GM04503 (cell line): Measurements from ENCODE around the gene RRP1B.
"Not testable (repeated sequence)": the region's sequence is repeated elsewhere in the genome, so short reads cannot be mapped to it uniquely, and the experiment has no call there.

ENCODE experiments used
- DNase-seq: peaks from one replicate; pipeline ENCODE4 v3.0.0-alpha.2; 2012; ENCODE audit warnings: low read depth

RRP1B gene

DNA sequence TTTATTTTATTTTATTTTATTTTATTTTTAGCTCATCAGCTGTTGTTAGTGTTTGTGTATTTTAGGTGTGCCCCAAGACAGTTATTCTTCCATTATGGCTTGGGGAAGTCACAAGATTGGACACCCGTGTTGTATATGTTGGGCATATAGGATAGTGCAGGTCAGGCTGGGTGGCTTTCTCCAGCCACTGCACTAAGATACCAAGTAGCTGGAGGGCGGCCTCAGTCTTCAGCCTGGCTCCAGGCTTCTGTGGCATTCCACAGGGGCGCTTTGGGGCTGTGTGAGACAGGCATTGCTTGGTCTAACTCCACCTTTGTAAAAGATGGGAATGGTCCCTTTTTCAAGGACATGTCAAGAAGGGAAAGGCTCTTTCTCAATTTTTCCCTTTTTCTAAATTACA, 16.5 kb downstream of the RRP1B start:
- DNase-seq = no peak

DNA sequence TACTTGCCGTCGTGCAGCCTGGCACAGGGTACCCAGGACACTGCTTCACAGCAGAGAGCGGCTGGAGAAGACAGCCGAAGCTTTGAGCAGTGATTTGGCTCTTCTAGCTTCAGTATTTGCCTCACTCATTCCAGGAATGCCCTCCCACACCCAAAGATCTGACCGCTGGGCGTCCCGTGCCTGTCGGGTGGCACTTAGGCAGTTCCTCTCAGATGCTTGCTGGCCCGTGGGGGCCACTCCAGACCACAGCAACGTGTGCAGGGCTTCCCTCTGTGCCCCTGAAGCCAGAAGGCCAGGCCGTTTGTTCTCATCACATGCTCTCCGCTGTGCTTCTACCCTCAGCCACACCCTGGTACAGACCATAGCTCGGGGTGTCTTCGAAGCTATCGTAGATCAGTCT, 17.0 kb downstream of the RRP1B start:
- no peak for DNase-seq

DNA sequence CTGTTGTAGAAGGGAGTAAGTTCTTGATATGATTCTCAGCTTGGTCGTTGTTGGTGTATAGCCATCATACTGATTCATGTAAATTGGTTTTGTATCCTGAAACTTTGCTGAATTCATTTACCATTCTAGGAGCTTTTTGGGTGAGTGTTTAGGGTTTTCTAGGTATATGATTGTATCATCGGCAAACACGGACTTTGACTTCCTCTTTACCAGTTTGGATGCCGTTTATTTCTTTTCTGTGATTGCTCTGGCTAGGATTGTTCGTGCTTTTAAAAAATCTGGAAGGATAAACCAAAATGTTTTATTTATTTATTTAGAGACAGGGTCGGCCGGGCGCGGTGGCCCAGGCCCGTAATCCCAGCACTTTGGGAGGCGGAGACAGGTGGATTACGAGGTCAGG, 20.6 kb downstream of the RRP1B start:
- no peak for DNase-seq

DNA sequence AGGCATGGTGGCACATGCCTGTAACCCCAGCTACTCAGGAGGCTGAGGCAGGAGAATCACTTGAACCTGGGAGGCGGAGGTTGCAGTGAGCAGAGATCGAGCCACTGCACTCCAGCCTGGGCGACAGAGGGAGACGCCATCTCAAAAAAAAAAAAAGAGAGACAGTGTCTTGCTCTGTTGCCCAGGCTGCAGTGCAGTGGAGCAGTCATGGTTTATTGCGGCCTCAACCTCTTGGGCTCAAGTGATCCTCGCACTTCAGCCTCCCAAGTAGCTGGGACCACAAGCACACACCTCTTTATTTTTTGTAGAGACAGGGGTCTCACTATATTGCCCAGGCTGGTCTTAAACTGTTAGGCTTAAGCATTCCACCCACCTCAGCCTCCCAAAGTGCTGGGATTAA, 21.1 kb downstream of the RRP1B start:
- not testable (repeated sequence) for DNase-seq

DNA sequence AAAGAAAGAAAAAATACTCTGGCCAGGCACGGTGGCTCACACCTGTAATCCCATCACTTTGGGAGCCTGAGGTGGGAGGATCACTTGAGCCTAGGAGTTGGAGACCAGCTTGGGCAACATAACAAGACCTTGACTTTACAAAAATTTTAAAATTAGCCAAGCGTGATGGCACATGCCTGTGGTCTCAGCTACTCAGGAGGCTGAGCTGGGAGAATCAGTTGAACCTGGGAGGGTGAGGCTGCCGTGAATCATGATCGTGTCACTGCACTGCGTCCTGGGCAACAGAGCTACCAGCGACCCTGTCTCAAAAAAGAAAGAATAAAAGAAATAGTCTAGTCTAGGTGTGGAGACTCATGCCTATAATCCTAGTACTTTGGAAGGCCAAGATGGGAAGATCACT, 22.3 kb downstream of the RRP1B start:
- DNase-seq = no peak

DNA sequence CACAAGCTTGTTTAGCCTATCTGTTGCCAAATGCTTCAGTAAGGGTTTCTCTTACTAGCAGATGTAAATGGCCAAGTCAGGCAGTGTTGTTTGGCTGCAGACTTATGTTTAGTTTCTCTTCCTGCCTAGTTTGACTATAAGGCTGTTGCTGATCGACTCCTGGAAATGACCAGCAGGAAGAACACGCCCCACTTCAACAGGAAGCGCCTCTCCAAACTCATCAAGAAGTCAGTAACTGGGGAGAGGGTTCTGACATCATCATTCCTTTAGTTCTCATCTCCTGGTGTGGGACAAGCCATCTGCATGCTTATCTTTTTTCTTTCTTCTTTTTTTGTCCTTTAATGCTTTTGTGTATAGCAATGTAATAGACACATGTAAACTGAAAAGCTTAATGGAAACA, 25.1 kb downstream of the RRP1B start:
- DNase-seq = no peak

DNA sequence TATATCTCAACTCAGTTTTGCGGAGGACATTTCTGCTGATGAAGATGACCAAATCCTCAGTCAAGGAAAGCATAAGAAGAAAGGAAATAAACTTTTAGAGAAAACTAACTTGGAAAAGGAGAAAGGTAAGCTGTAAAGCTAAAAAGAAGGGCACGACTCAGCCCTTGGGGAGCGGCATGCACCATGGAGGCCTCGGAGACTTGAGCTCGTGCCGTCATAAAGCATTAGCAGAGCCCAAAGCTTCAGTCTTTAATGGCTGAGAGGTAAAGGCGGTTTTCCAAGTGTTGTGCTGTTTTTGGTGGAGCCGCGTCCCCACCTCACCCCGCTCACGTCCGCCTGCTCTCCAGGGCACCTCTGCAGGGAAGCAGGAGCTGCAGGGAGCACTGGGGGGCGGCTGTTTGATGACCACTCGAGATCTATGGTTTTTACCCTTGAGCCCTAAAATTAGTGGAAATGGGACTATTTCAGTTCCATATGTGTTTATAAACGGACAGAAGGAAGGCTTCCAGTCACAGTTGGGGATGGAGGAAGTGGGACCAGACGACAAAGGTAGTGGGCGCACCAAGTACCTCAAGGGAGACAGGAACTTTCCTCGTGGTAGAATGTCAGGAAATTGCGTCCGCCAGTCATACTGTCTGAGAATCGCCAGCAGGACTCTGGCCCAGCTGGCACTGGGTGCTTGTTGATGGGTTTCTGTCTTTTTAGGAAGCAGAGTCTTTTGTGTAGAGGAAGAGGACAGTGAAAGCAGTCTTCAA, 27.6 kb downstream of the RRP1B start:
- no peak for DNase-seq

DNA sequence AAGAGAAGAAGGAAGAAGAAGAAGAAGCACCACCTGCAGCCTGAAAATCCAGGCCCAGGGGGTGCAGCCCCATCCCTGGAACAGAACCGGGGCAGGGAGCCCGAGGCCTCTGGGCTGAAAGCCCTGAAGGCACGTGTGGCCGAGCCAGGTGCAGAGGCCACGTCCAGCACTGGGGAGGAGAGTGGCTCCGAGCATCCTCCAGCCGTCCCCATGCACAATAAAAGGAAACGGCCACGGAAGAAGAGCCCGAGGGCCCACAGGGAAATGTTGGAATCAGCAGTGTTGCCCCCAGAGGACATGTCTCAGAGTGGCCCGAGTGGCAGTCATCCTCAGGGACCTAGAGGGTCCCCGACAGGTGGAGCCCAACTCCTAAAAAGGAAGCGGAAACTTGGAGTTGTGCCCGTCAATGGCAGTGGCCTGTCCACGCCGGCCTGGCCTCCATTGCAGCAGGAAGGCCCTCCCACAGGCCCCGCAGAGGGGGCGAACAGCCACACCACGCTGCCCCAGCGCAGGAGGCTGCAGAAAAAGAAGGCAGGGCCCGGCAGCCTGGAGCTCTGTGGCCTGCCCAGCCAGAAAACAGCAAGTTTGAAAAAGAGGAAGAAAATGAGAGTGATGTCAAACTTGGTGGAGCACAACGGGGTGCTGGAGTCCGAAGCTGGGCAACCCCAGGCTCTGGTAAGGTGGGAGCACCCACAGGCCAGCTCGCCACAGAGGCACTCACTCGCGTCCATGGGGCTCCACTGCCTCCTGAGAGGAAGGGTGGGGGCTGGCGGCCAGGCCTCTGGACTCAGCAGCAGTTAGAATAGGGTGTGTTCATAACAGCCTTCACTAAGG, 28.4 kb downstream of the RRP1B start:
- DNase-seq = no peak

DNA sequence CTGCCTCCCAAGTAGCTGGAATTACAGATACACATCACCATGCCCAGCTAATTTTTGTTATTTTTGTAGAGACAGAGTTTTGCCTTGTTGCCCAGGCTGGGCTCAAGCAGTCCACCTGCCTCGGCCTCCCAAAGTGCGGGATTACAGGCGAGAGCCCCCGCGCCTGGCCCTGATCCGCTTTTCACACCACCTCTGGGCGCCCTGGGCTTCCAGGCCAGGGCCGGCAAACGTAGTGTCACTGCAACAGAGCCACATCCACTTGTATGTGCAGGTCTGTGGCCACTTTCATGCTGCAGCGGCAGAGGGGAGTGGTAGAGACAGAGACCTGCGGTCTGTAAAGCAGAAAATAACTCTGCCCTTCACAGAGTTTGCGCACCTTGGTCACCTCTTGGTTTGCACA, 29.5 kb downstream of the RRP1B start:
- DNase-seq = no peak

DNA sequence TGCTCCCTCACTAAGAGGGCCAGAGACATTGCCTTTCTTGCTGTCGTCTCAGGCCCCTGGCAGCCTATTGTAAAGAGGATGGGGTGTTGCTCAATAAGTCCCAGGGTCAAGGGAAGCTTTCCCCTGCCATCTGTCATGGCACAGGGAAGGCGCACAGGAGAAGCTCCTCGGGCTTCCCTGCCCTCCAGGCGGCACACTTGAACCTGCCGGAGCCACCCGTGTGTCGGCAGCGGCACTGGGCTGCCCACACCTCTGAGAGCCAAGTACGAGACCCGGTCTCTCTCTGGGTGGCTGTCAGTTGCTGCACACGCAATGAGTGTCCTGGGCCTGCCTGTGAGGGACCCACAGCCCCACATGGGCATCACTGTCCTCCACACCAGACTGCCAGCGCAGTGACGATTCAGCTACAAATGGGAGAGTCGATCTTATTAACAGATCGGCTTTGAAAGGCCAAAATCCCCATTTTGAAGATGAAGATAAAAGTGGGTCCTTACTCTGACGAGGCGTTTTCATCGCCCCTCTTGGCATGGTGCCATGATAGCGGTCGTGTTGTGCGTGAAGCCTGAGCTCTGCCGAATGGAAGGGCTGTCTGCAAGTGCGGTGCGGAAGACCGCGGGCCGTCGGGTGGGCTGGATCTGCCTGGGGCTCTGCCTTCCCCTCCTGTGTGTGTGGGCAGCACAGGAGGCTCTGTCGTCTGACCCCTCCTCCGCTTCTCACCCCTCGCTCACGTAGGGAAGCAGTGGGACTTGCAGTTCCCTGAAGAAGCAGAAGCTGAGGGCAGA, 30.4 kb downstream of the RRP1B start:
- DNase-seq = no peak

DNA sequence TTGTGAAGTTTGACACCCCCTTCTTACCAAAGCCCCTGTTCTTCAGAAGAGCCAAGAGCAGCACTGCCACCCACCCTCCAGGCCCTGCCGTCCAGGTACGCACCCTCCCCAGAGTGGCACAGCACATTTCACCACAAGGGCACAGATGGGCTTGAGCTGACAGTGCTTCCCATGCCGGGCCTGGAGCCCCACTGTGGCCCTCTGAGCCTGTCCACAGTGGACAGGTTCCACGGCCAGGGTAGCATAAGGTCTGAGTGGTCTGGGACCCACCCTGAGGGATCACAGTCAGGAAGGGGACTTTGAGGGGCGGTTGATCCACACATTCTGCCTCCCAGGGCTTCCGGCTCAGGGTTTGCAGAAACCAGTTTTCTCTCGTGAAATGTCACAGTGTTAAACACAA, 31.0 kb downstream of the RRP1B start:
- no peak for DNase-seq

DNA sequence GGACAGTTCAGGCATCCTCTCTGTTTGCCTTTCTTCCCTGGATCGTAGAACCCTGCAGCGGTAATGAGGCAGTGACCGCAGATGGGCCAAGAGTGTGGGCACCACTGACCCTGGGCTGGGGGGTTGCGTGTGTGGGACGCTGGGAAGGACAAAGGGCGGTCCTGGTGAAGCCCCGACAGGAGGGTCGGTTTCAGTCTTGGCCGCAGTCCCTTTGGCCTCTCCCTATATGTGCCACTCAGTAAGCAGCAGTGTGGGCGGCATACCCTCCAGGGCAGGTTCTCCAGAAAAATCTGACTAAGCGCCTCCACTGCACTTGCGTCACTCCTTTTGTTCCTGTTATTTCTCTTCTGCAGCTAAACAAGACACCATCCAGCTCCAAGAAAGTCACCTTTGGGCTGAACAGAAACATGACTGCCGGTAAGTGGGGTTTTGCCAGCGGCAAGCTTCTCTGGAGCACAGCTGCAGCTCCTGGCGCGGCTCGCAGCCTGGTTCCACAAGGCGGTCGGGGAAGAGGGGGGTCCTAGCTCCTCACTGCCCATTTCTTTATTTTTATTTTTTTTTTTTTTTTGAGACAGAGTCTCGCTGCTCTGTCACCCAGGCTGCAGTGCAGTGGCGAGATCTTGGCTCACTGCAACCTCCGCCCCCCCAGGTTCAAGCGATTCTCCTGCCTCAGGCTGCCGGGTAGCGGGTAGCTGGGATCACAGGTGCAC, 31.9 kb downstream of the RRP1B start:
- no peak for DNase-seq

DNA sequence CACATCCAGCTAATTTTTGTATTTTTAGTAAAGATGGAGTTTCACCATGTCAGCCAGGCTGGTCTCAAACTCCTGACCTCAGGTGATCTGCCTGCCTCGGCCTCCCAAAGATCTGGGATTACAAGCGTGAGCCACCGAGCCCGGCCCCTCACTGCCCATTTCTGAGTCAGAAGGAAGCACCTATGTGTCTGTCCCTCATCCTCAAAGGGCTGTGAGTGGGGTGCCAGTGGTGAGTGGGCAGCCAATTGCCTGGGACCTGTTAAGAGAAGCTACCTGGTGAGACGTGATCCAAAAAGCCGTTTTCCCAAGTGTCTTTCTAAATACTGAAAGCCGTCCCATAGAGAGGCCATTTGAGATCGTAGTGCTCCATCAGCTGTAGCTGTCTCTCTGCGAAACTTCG, 32.4 kb downstream of the RRP1B start:
- no peak for DNase-seq

DNA sequence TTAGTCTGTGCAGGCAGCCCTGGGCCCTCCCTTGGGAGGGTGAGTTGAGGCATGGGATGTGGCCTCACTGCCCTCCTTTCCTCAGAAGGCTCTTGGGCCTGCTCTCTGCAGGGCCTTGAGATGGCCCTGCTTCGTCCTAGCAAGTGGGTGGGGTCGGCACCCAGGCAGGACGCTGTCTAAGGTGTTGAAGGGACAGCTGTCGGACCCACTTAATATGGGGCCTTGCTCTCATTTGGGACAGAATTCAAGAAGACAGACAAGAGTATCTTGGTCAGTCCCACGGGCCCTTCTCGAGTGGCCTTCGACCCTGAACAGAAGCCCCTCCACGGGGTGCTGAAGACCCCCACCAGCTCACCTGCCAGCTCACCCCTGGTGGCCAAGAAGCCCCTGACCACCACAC, 33.6 kb downstream of the RRP1B start:
- no peak for DNase-seq

DNA sequence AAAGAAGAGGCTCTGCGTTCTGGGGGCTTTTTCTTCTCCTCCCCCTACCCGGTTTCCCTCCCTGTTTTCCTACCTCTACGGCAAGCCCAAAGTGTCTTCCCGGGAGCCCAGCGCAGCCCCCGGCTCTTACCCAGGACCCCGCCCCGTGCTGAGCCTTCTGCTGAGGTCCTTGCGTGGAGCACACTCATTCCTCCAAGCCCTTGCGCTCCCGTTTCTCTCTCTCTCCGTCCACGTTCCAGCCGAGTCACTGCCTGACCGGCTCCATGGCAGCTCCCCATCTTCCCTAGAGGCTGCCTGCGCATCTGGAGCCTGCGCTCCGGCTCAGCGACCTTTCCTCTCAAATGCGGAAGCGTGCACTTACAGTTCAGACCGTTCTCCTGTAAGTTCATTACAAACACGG, 34.6 kb downstream of the RRP1B start:
- DNase-seq = no peak

DNA sequence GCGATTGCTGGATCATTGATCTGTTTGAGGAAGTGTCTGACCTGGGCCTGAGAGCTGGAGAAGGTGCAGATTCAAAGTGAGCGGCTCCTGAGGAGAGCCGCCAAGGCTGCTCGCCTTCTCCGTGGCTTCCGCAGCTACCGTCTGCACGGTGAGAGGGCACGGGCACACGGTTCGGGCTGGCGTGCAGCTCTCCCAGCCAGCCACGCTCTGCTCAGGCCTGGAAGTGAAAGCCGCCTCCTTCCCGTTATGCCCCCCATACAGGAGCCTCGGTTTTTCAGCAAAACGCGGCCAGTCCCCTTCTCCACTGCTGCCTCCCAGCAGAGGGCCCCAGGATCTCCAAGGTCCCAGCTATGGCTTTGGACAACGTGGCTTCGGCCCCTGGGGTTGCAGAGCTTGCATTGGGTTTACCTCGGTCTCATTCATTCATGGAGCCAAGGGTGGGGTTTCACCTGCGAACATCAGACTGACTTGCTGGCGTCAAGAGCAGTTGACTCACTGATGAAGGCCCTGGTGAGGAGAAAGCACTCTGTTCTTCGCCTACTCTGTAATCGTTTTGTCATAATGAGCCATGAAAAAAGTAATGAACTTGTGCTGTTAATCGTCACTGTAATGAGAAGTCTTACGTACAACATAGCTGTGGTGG, 35.2 kb downstream of the RRP1B start:
- DNase-seq = no peak

DNA sequence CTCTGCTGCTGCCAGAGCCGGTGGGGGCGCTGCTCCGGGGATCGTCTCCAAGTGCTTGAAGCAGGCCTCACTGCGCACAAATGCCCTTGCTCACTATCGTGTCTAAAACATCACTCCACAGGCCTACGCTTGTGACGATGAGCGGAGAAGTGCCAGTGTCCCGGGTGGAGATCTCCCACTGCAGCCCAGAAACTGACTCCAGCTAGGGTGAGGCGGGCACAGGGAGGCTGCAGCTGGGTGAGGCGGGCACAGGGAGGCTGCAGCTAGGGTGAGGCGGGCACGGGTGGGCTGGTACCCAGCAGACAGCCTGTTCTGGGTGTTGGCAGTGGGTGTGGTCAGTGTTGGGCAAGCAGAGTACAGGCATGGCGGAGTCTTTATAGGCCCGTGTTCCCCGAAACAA, 36.9 kb downstream of the RRP1B start:
- DNase-seq = no peak

DNA sequence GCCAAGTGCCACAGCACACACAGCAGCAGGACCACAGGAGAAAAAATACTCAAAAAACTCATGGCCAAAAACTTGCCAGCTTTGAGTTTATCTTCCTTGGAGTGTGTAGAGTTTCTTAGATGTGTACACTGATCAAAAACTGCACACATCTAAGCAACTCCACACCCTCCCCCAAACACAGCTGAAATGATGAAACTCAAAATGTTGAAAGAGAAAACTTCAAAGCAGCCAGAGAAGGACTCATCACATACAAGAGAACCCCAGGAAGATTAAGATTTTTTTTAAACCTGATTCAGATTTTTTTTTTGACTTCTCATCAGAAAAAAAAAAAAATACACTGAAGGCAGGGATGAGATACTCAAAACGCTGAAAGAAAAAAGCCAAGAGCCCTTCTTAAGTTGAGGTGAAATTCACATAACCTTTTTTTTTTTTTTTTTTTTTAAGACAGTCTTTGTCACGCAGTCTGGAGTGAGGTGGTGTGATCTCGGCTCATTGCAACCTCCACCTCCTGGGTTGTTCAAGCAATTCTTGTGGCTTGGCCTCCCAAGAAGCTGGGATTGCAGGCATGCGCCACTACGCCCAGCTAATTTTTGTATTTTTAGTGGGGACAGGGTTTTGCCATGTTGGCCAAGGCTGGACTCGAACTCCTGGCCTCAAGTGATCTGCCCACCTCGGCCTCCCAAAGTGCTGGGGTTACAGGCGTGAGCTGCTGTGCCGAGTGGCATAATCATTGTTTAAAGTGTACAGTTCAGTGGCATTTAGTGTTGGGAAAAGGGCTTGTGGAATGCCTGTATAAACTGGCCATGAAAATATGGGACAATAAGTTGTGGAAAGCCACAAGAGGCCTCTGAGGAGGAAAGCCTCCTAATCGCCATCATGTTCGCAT, 38.6 kb downstream of the RRP1B start:
- no peak for DNase-seq

DNA sequence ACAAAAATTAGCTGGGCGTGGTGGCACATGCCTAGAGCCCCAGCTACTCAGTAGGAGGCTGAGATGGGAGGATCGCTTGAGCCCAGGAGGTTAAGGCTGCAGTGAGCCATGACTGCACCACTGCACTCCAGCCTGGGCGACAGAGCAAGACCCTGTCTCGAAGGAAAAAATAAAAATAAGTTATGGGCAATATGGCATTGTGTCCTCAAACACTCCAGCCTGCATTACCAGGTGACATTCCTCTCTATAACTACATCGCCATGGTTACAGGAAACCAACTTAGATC, 40.1 kb downstream of the RRP1B start:
- not testable (repeated sequence) for DNase-seq

DNA sequence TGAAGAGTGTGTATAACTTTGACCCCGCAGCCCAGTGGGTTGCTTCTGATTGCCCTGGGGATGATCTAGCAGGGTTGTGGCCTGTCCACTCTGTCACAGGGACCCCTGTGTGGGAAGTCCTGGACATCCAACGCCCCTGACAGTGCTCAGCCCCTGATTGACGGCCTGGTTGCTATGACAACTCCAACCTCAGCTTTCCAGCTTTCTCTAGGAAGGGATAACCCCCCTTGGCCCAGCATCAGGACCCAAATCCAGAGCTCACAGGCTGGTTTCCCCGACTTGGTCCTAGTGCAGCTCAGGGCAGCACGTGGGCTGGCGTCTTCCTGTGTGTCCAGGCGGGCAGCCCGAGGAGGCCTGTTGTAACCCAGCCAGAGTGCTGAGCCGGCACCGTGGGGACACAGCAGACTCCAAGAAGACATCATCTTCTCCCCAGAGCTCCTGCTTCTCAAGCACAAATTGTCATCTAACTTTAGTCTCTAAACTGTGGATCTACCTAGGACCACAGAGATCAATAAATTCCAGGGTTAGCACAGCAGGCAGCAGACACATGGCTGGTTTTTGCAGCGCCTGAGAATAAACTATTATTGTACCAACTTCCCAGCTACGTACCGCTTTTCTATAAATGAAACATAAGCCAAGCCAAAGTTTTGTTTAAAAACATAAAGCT, 40.7 kb downstream of the RRP1B start:
- DNase-seq = no peak
